ENCODE measurements around the gene LUZP4. TPM values are rescaled to one million over a fixed set of nuclear protein-coding genes. Genes with fewer than 3 reads are reported as not detected.
"Not testable (repeated sequence)": the region's sequence is repeated elsewhere in the genome, so short reads cannot be mapped to it uniquely, and the experiment has no call there.

The LUZP4 gene
- total RNA-seq, 2 experiments from 2014 or later = not detected

- Mint-ChIP-seq H3K36me3 (ENCODE audit: low read depth) (no peaks in the 10 kb centered on the region), H3K27ac (no peak overlapping the region), H3K9me3 (ENCODE audit: low read depth) (no peaks in the 10 kb centered on the region), H3K27me3 (no peaks in the 10 kb centered on the region), H3K4me3 (no peak overlapping the region), H3K4me1 (no peaks in the 10 kb centered on the region)
- POLR2A ChIA-PET = no interaction called here
- no peak for ATAC-seq
- intact Hi-C loops (cut with DNase I, micrococcal nuclease) = no loop called here
- CTCF ChIA-PET = no interaction called here
- no peak for DNase-seq
These were observed 50.0 kb downstream of the LUZP4 start for GRCh38 chrX:115339441-115340025.

DNA sequence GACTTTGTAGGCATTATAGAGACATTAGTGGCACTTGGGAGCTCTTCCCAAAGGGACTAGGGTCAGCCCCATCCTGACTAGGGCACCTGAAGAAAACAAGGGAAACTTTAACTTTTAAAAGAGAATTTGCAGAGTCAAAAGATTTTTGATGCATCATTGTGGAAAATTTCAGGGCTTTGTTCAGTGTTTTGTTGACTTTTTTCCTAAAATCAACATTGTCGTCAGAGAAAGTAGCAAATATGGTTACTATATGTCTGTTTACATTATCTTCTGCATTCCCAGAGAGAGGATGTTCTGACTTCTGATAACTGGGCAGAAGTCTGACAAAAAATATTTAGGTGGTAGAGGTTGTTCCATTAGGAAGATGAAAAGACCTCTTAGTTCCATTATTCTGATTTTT is 51.9 kb downstream of the LUZP4 start:
- CTCF ChIA-PET = no interaction called here
- no peaks in the 10 kb centered on the region for H3K36me3 Mint-ChIP-seq (ENCODE audit: low read depth)
- intact Hi-C loops (cut with DNase I, micrococcal nuclease) = no loop called here
- H3K4me3 Mint-ChIP-seq = no peak overlapping the region
- H3K27ac Mint-ChIP-seq = no peak overlapping the region
- DNase-seq (no peak), ATAC-seq (no peak)
- H3K9me3 Mint-ChIP-seq (ENCODE audit: low read depth) = no peaks in the 10 kb centered on the region
- POLR2A ChIA-PET = no interaction called here
- H3K4me1 Mint-ChIP-seq = no peaks in the 10 kb centered on the region
- no peaks in the 10 kb centered on the region for H3K27me3 Mint-ChIP-seq

- Mint-ChIP-seq H3K4me1 (no peaks in the 10 kb centered on the region), H3K4me3 (no peak overlapping the region), H3K27ac (no peak overlapping the region), H3K27me3 (no peaks in the 10 kb centered on the region), H3K36me3 (ENCODE audit: low read depth) (no peaks in the 10 kb centered on the region), H3K9me3 (ENCODE audit: low read depth) (no peaks in the 10 kb centered on the region)
- CTCF ChIA-PET = no interaction called here
- POLR2A ChIA-PET = no interaction called here
- intact Hi-C loops (cut with DNase I, micrococcal nuclease) = no loop called here
- ATAC-seq = no peak
- DNase-seq = no peak
These were observed 55.5 kb downstream of the LUZP4 start for GRCh38 chrX:115344885-115345614.

DNA sequence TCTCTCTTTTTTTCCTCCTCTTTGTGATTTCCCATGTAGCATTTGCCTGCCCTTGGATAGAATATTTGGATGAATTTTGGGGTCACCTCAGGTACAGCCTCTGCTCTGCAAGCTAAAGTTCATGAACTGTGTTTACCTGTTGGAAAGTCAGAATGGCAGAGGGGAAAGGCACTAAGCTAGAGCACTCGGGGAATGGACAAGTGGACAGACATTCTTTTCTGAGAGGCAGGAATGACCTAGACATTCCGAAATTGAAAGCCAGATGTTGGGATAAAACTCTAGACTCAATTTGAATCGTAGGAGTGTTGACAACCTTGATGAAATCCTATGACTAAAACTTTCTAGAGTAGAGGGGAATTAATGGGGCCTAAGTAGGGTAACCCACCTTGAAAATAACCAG is 56.1 kb downstream of the LUZP4 start:
- Mint-ChIP-seq H3K4me3 (no peak overlapping the region), H3K4me1 (no peaks in the 10 kb centered on the region), H3K36me3 (ENCODE audit: low read depth) (no peaks in the 10 kb centered on the region), H3K27ac (no peak overlapping the region), H3K27me3 (no peaks in the 10 kb centered on the region), H3K9me3 (ENCODE audit: low read depth) (no peaks in the 10 kb centered on the region)
- ChIA-PET POLR2A (no interaction called here), CTCF (no interaction called here)
- intact Hi-C loops (cut with DNase I, micrococcal nuclease) = no loop called here
- ATAC-seq = no peak
- no peak for DNase-seq

GRCh38 chrX:115346738-115347137 is 57.2 kb downstream of the LUZP4 start:
- H3K27ac Mint-ChIP-seq; H3K4me1 Mint-ChIP-seq; H3K36me3 Mint-ChIP-seq (ENCODE audit: low read depth); H3K27me3 Mint-ChIP-seq; intact Hi-C loops (cut with DNase I, micrococcal nuclease); DNase-seq; H3K4me3 Mint-ChIP-seq; CTCF ChIA-PET; H3K9me3 Mint-ChIP-seq (ENCODE audit: low read depth); ATAC-seq; POLR2A ChIA-PET: not testable (repeated sequence)

DNA sequence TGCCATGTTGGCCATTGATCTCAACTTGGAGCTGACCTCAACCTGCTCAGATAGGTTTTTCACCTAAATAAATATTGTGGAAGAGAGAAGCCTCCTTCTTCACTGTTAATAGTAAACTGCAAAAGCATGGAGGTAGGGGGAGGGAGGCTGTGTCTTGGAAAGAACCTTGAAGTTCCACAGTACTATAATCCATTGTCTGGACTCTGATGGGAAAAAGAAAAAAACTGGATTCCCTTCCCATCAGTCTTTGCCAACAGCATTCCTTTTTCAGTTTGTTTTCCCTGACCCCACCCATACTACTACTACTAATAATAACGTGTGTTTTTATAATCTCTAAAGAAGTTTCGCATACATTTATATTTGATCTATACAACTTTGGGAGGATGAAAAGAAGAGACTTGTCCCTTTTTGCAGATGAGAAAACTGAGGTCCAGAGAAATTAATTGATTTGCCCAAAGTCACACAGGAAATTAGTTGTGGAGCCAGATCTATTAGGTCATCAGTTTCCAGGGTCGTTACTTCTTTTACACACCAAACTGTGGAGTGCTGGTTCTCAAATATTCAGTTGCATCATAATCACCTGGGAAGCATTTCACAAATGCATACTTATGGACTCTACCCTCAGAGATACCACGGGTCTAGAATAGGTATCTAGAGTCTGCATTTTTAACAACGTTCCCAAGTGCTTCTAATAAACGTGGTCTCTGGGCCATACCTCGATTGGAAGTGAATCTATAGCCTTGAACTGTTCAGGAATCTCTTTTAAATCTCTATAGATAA is 59.1 kb downstream of the LUZP4 start:
- ATAC-seq (no peak), DNase-seq (no peak)
- Mint-ChIP-seq H3K27me3 (no peaks in the 10 kb centered on the region), H3K9me3 (ENCODE audit: low read depth) (no peaks in the 10 kb centered on the region), H3K4me1 (no peaks in the 10 kb centered on the region), H3K27ac (no peak overlapping the region), H3K36me3 (ENCODE audit: low read depth) (no peaks in the 10 kb centered on the region), H3K4me3 (no peak overlapping the region)
- ChIA-PET POLR2A (no interaction called here), CTCF (no interaction called here)
- intact Hi-C loops (cut with DNase I, micrococcal nuclease) = no loop called here

- ChIA-PET CTCF (interaction anchor here (0.6 kb wide), 1 partner anchor 12 kb away, joined by 3 read pairs; no protein-coding TSS in a partner anchor), POLR2A (no interaction called here)
- Mint-ChIP-seq H3K9me3 (ENCODE audit: low read depth) (no peaks in the 10 kb centered on the region), H3K4me3 (no peak overlapping the region), H3K27ac (no peak overlapping the region), H3K27me3 (no peaks in the 10 kb centered on the region), H3K36me3 (ENCODE audit: low read depth) (no peaks in the 10 kb centered on the region), H3K4me1 (no peaks in the 10 kb centered on the region)
- intact Hi-C loops (cut with DNase I, micrococcal nuclease) = no loop called here
- DNase-seq = no peak
- no peak for ATAC-seq
These were observed 61.3 kb downstream of the LUZP4 start for GRCh38 chrX:115350711-115351381.

GRCh38 chrX:115356369-115356768 is 66.9 kb downstream of the LUZP4 start:
- H3K27me3 Mint-ChIP-seq = no peaks in the 10 kb centered on the region
- ATAC-seq (no peak), DNase-seq (no peak)
- H3K36me3 Mint-ChIP-seq (ENCODE audit: low read depth) = no peaks in the 10 kb centered on the region
- no peaks in the 10 kb centered on the region for H3K4me1 Mint-ChIP-seq
- no peak overlapping the region for H3K4me3 Mint-ChIP-seq
- POLR2A ChIA-PET = no interaction called here
- H3K9me3 Mint-ChIP-seq (ENCODE audit: low read depth) = no peaks in the 10 kb centered on the region
- H3K27ac Mint-ChIP-seq = no peak overlapping the region
- CTCF ChIA-PET = no interaction called here
- intact Hi-C loops (cut with DNase I, micrococcal nuclease) = no loop called here

Other genes with a start within 250 kb of the LUZP4 start
- gene RBMXL3, start 100.3 kb upstream of the LUZP4 start, total RNA-seq = not detected
- not detected for gene LRCH2, start 55.6 kb upstream of the LUZP4 start, total RNA-seq

All from activated CD4-positive, alpha-beta T cell treated with anti-CD3 and anti-CD28 coated beads for 36 hours (primary cell).